ENCODE measurements around the gene CYP21A2. TPM values are rescaled to one million over a fixed set of nuclear protein-coding genes. Genes with fewer than 3 reads are reported as not detected.

Gene CYP21A2
- total RNA-seq, 2 donors from 2014 or later: 0.35 TPM; not detected in 1

DNA sequence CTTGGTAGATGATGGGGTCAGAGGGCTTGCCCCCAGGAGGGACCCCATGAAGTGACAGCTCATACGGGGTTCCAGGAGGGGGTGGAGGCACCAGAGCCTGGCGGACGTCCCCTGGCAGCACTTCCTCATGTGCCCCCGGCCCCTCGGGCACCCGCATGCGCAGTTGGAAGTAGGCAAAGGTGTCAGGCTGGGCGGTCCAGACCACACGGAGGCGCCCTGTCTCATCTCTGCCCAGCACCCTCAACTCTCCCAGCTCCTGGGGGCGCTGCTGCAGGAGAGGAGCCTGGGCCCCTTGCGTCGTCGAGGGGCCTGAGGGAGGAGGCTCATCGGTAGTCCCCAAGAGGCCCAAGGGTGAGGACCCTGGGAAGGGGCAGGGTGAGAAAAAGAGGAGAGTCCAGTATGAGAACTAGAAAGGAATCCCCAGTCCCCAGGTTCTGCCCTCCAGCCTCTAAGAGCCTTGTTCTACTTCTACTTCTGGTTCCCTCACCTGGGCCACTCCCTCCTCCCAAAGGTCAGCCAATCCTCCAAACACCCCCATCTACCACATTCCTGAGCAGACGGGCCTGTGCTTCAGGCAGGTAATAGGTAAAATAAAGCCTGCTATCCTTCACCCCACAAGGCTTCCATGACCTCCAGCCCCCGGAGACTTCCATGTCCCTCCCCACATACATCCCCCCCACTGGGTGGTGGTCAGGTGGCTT lies 47.7 kb downstream of the CYP21A2 start:
- Mint-ChIP-seq H3K27ac (no peak overlapping the region), H3K4me3 (no peak overlapping the region), H3K27me3 (ENCODE audit: insufficient read depth) (peaks cover 47% of the 10 kb centered on the region), H3K36me3 (ENCODE audit: low read depth) (no peaks in the 10 kb centered on the region), H3K9me3 (no peaks in the 10 kb centered on the region), H3K4me1 (peaks cover 3% of the 10 kb centered on the region)
- no peaks in the 10 kb centered on the region for H3K36me3 ChIP-seq (ENCODE audit: control insufficient read depth, insufficient read depth, low read length)
- no peak overlapping the region for H3K4me3 ChIP-seq (ENCODE audit: low read length)
- TF ChIP-seq, protein P1, sequence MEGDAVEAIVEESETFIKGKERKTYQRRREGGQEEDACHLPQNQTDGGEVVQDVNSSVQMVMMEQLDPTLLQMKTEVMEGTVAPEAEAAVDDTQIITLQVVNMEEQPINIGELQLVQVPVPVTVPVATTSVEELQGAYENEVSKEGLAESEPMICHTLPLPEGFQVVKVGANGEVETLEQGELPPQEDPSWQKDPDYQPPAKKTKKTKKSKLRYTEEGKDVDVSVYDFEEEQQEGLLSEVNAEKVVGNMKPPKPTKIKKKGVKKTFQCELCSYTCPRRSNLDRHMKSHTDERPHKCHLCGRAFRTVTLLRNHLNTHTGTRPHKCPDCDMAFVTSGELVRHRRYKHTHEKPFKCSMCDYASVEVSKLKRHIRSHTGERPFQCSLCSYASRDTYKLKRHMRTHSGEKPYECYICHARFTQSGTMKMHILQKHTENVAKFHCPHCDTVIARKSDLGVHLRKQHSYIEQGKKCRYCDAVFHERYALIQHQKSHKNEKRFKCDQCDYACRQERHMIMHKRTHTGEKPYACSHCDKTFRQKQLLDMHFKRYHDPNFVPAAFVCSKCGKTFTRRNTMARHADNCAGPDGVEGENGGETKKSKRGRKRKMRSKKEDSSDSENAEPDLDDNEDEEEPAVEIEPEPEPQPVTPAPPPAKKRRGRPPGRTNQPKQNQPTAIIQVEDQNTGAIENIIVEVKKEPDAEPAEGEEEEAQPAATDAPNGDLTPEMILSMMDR (conservative IDR thresholded peaks at IDR 0.05): no peak
- no peak overlapping the region for H3K9ac ChIP-seq (ENCODE audit: extremely low read depth, low read length, poor library complexity, severe bottlenecking)
- H3K27me3 ChIP-seq (ENCODE audit: control insufficient read depth, insufficient read depth, low read length, poor library complexity, severe bottlenecking): peaks cover 34% of the 10 kb centered on the region
- no peaks in the 10 kb centered on the region for H3K4me1 ChIP-seq (ENCODE audit: control insufficient read depth, insufficient read depth, low read length)
- H3K27ac ChIP-seq (ENCODE audit: low read depth, low read length): no peak overlapping the region
- H3K9me3 ChIP-seq (ENCODE audit: control insufficient read depth, low read length): no peaks in the 10 kb centered on the region
- WGBS, 2 experiments (ENCODE audit: insufficient coverage in 1 of 2, insufficient read length in 1 of 2): 89 to 97% methylated on average over 10 to 17 of the region's 17 CpGs
- no peak for DNase-seq

DNA sequence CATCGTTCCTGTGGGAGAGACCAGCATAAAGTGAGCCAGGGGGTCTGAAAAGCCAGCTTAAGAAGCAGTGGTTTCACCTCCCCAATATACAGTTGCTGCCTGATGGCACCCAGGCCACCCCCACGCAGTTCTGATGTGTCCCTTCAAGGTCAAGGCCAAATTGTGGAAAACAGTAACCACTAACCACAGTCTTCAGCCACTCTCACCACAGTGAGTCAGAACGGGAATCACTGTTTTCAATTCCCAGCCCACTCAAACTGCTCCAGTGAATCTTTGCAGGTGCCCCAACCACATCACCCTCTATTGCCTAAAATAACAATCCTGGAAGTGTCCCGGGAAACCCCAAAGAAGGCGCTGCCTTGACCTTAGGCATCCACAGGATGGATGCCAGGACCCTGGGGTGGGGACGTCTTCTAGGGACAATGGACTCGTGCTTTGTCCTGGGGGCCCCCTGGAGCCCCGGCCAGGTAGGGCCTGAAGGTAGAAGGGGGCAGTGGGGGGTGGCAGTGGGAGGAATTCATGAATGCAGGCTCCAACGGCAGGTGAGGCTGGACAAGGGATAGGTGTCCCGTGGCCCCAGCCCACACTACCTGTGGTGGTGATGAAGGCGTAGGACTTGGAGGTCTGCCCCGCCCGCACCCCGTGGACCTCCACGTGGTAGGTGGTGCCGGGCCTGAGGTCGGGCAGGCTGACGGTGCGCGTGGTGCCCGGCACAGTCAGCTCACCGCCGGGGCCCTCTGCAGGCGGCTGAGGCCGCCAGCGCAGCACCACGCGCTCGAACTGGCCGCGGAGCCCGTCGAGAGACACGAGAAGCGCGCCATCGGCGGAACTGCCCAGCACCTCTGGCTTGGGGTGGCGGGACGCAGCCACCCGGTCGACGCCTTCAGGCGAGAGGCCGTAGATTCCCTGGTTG lies 48.7 kb downstream of the CYP21A2 start:
- no peaks in the 10 kb centered on the region for H3K4me1 ChIP-seq (ENCODE audit: control insufficient read depth, insufficient read depth, low read length)
- no peak overlapping the region for H3K4me3 ChIP-seq (ENCODE audit: low read length)
- Mint-ChIP-seq H3K9me3 (no peaks in the 10 kb centered on the region), H3K27me3 (ENCODE audit: insufficient read depth) (peaks cover 53% of the 10 kb centered on the region), H3K36me3 (ENCODE audit: low read depth) (no peaks in the 10 kb centered on the region), H3K4me3 (no peak overlapping the region), H3K4me1 (peaks cover 3% of the 10 kb centered on the region), H3K27ac (no peak overlapping the region)
- peaks cover 36% of the 10 kb centered on the region for H3K27me3 ChIP-seq (ENCODE audit: control insufficient read depth, insufficient read depth, low read length, poor library complexity, severe bottlenecking)
- H3K27ac ChIP-seq (ENCODE audit: low read depth, low read length): no peak overlapping the region
- TF ChIP-seq, protein P1 (conservative IDR thresholded peaks at IDR 0.05): no peak
- H3K9ac ChIP-seq (ENCODE audit: extremely low read depth, low read length, poor library complexity, severe bottlenecking): no peak overlapping the region
- H3K9me3 ChIP-seq (ENCODE audit: control insufficient read depth, low read length): no peaks in the 10 kb centered on the region
- 45 to 88% methylated on average over 5 to 45 of the region's 45 CpGs for WGBS, 2 experiments (ENCODE audit: insufficient coverage in 1 of 2, insufficient read length in 1 of 2)
- no peaks in the 10 kb centered on the region for H3K36me3 ChIP-seq (ENCODE audit: control insufficient read depth, insufficient read depth, low read length)
- no peak for DNase-seq

GRCh38 chr6:32087574-32088486 lies 49.6 kb downstream of the CYP21A2 start:
- Histone ChIP-seq H3K4me3 (ENCODE audit: low read length) (no peak overlapping the region), H3K27ac (ENCODE audit: low read depth, low read length) (no peak overlapping the region), H3K36me3 (ENCODE audit: control insufficient read depth, insufficient read depth, low read length) (no peaks in the 10 kb centered on the region), H3K27me3 (ENCODE audit: control insufficient read depth, insufficient read depth, low read length, poor library complexity, severe bottlenecking) (peaks cover 36% of the 10 kb centered on the region), H3K4me1 (ENCODE audit: control insufficient read depth, insufficient read depth, low read length) (peaks cover 3% of the 10 kb centered on the region), H3K9ac (ENCODE audit: extremely low read depth, low read length, poor library complexity, severe bottlenecking) (no peak overlapping the region), H3K9me3 (ENCODE audit: control insufficient read depth, low read length) (no peaks in the 10 kb centered on the region)
- H3K4me3 Mint-ChIP-seq: peak overlapping the region; percentile 31
- no peak overlapping the region for H3K27ac Mint-ChIP-seq
- TF ChIP-seq, protein P1 (conservative IDR thresholded peaks at IDR 0.05): peak; percentile 81
- H3K36me3 Mint-ChIP-seq (ENCODE audit: low read depth): no peaks in the 10 kb centered on the region
- peak; percentile 96 for DNase-seq
- WGBS, 2 experiments (ENCODE audit: insufficient coverage in 1 of 2, insufficient read length in 1 of 2): 11 to 17% methylated on average over 17 to 49 of the region's 50 CpGs
- no peaks in the 10 kb centered on the region for H3K9me3 Mint-ChIP-seq
- H3K4me1 Mint-ChIP-seq: peaks cover 7% of the 10 kb centered on the region
- peaks cover 56% of the 10 kb centered on the region for H3K27me3 Mint-ChIP-seq (ENCODE audit: insufficient read depth)

Data from endodermal cell (in vitro differentiated cells).